ENCODE measurements around the gene OPCML.
A peak's percentile ranks its signal among the peaks of the same experiment; 100 is the strongest.

Gene OPCML

GRCh38 chr11:132448334-132448995, 1083.8 kb downstream of the OPCML start:
- DNase-seq: no peak

DNA sequence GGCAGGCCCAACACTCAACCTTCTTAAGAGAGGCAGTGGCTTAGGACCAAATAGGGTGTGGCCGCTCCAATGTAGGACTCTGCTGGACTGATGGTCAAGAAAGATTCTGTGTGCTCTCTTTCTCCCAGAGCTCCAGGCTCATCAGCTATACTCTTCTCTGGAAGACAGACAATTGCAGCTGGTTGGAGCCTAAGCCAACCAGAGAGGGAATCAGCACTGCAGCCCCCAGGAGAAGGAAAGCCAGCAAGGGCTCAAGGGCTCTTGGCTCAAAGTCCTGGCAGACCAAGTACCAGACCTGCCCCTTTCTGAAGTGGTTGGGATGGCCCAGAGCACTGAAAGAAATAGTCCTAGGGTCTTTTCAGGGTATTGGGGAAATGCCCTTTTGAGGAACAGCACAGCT, 1084.5 kb downstream of the OPCML start:
- no peak for DNase-seq

- no peak for DNase-seq
Observed at GRCh38 chr11:132445859-132446291, 1086.4 kb downstream of the OPCML start.

GRCh38 chr11:132444911-132445310, 1087.4 kb downstream of the OPCML start:
- no peak for DNase-seq

DNA sequence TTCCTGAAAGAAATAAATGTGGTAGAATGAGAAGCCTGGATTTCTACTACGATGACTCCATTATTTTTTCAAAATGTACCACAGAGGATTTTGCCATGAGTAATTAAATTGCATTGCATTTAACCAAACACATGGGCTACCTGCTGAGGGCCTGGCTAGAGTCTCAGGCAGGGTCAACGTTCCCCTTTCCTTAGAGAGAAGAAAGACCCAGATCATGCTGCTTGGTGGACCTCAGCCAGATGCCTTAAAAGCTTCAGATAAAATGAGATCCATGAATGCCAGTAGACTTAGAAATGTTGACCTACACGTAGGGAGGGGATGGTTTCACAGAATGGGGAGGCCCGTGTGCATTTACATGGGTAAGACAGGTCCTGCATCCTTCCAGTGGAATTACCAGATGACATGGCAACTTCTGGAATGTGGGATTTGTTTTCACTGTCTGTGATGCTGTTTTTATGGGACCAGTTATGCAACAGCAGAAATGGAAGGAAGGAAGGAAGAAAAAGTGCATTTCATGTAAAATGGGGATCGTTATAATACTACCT, 1092.5 kb downstream of the OPCML start:
- DNase-seq: no peak

GRCh38 chr11:132438418-132438817, 1093.9 kb downstream of the OPCML start:
- DNase-seq: no peak

GRCh38 chr11:132430429-132431062, 1101.8 kb downstream of the OPCML start:
- peak; percentile 98 for DNase-seq

DNA sequence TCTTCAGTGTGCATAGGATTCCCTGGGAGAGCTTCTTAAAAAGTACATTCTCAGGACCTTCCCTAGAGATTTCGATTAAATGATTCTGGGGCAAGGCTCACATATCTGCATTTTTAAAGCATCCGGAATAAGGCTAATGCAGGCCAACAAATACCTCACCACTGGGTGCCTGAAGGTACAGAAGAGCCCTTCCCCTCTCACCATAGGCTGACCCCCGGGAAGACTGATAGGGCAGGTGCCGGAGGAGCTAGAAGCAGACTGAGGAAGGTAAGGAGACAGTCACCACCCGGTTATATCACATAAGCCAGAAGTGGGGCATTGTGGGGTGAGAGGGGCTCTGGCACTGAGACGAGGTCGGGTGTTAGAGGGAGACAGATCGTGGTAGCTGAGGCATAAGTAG, 1102.6 kb downstream of the OPCML start:
- no peak for DNase-seq

DNA sequence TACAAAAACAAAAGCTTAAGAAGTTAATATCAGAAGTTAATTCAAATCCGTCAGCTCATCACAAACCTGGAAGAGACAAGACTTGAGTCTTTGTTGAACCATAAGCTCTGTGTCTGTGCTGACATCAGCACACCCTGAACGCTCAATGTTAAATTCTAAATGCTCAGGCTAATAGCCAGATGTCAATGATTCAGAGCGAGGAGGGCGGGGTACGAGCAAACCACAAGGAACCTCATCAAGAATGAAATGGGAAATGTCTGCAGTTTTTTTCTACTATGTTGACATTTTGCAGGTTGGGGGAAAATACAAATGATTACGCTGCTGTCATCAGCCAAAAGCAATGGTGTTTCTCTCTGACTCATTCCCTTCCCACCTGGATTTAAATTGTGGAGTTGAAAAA, 1104.7 kb downstream of the OPCML start:
- no peak for DNase-seq

GRCh38 chr11:132424433-132424832, 1107.9 kb downstream of the OPCML start:
- peak; percentile 43 for DNase-seq

DNA sequence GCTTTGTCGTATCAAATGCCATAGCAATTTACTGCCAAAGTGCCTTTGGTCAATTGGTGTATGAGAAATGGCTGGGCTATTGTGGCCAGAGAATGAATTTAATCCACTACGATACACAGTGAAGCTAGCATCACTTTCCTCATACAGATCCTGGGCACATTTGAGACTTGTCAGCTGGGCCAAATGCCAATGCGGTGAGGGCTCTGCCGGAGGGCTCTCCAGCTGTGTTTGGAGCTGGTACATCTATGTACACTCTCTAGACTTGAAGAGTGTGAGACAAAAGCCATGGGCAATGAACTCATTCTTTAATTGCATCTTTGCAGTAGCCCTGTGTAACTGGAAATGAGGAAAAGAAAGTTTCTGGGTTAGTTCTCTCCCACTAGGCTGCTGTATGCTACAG, 1109.0 kb downstream of the OPCML start:
- peak; percentile 98 for DNase-seq

DNA sequence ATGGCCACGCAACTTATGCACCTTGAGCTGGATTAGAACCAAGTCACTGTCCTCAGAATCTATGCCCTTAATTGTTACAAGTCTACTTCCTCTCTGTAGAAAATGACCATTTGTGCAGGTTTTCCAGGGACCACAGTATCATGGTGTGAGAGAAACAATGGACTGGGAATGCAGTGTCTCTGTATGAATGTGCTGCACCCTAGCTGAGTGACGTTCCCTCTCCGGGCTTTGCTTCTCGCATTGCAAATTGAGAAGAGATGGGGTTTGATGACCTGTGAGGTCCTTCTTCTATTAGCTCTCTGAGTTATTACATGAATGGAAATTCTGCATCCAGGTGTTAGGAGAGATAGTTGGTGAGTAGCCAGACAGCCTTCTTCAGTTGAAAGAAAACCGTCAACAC, 1109.6 kb downstream of the OPCML start:
- peak; percentile 92 for DNase-seq

- no peak for DNase-seq
Observed at GRCh38 chr11:132421555-132421954, 1110.7 kb downstream of the OPCML start.

DNA sequence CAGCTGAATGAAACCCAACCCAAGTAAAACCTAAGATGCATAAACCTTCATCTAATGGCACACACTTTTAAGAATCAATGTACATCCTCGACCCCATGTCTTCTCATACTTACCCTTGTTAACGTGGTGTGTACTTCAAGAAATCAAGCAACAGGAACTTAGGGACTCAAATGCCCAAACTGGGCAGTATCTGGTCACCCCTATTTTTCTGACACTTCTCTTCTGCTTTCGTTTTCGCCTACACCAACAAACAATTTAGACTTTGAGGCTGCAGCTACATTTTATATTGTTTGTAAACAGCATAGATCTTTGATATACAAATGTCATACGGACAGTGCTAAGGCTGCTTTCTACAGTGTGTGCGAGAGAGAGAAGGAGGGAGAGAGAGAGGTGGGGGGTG, 1117.8 kb downstream of the OPCML start:
- no peak for DNase-seq

DNA sequence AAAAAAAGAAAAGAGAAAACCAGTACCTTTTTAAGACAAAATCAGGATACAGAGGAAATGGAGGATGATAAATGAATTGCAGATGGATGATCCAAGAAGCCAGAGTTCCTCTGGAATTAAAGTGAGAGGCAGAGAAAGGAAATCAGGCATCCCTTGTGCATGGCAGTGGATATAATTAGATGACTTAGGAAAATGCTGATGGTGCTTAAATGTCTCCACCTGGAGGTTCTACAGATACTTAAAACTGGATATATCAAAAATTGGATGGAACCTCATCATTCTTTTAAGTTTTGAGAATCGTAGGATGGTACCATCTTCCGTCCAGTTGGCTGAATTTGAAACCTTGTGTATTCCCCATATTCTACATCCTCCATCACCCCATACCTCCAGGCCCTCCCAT, 1121.9 kb downstream of the OPCML start:
- DNase-seq: no peak

DNA sequence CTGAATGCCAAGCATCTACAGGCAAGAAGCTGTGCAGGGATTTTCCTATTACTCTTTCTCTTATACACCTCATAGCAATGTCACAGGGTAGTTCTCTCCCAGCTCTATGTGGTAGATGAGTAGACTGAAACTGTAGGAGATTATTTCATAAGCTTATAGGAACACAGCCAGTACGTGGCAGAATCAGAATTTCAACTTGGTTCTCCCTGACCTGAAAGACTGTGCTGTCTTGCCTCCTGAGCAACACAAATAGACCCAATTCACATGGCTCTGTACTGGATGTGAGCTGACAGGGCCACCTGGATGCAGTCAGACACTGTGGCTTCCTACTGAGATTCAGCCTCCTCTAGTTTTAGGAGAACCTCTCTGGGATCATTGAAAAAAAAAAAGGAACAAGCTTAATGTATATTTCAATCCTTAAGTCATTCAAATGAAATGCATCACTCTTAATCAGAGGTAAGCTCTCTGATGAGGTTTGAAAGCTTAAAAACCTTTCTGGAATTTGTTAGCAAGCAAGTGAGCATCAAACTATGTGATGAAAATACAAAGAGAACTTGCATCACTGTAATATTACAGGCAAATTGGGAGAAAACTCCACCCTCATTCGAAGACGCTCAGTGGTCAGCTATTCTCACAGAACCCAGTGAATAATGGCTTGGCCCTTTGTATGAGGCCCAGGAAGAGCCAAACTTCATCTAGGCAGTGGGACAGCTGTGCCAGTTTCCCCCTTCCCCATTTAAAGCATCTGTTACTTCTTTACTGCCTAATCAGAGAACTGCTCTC, 1122.5 kb downstream of the OPCML start:
- no peak for DNase-seq

GRCh38 chr11:132408877-132409276, 1123.4 kb downstream of the OPCML start:
- peak; percentile 94 for DNase-seq

GRCh38 chr11:132405728-132406127, 1126.6 kb downstream of the OPCML start:
- no peak for DNase-seq

DNA sequence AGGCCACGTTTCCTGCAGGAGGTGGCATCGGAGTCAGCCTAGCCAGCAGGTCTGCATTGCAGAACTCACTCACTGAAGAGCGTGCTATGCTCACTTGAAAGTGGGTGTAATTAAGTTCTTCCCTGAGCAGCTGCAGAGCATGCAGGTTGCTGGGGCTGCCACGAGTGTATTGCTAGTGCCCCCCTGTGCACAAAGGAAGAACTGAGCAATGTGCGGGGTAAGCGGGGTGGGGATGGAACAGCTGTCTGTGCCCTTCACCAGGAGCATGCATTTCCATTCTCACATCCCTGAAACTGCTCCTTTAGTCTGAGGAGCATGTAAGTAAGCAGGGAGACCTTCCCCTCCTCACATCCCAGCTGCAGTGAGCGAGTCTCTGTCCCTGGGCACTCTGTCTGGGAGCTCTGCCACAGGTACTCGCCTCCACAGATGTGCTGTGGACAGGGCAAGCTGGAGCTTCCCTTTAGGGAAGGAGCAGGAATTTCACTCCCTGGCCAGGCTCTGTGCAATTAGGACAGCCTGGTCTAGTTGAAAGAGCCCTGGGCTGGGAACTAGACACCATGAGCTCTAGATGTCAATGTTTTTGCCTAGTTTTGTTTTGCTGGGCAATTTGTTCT, 1130.1 kb downstream of the OPCML start:
- peak; percentile 98 for DNase-seq

DNA sequence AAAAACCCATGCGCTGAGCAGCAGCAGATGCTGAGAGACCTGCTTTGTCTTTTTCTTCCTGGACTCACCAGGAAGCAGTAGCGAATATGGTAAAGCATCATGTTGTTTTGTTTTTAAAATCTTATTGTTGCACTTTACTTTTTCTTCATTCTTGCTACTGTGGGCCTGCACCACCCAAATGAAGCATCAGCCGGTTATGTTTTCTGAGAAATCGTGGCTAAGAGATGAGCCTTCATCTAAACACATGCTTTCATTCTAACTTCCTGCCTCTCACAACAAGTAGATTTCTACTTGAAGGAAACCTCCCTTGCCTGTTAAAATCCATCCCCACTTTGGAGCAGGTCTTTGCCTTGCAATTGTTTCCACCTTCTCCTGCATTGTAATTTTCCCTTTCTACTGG, 1136.0 kb downstream of the OPCML start:
- no peak for DNase-seq

DNA sequence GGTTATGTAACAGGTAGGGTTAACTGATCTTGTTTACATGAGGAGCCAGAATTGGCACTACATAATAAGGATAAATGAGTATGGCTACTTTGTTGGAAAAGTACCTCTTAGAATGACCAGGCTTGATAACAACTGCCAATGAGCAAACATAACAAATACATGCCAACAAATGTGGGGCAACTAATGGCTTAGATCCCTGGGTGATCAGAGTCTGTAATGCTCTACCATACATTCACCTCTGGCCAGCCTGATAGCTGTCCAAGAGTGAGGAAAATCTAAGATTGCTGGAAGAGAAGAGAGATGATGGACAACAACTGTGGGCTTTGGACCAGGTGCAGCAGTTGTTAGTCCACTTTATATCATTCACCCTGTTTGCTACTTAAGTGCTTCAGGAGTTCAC, 1136.9 kb downstream of the OPCML start:
- no peak for DNase-seq

DNA sequence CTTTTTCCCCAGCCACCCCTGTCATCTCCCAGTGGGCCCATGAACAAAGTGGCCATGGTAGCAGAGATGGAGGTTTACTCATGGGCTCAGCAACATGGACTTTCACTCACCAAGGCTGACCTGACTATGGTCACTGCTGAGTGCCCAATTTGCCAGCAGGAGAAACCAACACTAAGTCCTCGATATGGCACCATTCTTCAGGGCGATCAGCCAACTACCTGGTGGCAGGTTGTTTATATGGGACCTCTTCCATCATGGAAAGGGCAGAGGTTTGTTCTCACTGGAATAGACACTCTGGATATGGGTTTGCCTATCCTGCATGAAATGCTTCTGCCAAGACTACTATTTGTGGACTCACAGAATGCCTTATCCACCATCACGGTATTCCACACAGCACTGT, 1152.8 kb downstream of the OPCML start:
- DNase-seq: no peak

DNA sequence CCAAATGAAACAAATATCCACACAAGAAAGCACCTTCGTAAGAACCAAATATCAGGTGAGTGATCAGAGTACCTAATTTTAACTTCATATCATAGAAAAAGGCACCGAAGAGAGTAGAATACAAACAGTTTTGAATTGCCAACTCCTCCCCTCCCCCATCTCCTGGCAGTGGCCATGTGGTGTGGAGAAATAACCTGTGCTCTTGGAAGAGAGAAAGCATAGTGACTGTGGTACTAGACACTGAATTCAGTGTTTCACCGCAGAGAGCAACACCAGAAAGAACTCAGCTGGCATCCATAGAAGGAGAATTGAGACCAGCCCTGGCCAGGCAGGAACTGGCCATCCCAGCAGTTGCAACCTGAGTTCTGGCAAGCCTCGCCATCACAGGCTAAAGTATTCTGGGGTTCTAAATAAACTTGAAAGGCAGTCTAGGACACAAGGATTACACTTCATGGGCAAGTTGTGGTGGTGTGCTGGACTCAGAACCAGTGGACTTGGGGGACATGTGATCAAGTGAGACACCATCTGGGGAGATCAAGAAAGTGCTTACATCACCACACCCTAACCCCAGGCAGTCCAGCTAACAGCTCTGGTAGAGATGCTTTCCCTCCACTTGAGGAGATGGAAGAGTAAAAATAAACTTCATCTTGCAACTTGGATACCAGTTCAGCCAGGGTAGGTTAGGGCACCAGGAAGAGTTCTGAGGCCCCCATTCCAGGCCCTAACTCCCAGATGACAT, 1158.7 kb downstream of the OPCML start:
- no peak for DNase-seq
